Calu3 (cell line): Measurements from ENCODE around the gene IFIT1. TPM values are rescaled to one million over a fixed set of nuclear protein-coding genes. Genes with fewer than 3 reads are reported as not detected.

ENCODE experiments used
- BruUV-seq: library from RNA; stranded (reverse); fragments of 400-500 nt; replicated peaks from 2 replicates; lab custom pipeline; 2021; lab: Mats Ljungman, UMichigan
- CTCF ChIA-PET: fragments of 300-600 bp; sonication (Branson Sonifier 250); formaldehyde crosslinking; loops from one replicate; lab custom pipeline; 2022; ENCODE audit warnings: antibody characterized with exemption; lab: Charles Lee
- DNase-seq: peaks from one replicate; pipeline ENCODE4 v3.0.0; 2022
- H3K27ac Mint-ChIP-seq: one replicate; pipeline ENCODE4 v1.8.0; 2022; ENCODE audit warnings: mixed read lengths; ENCODE audit not compliant: unreplicated experiment
- H3K27me3 Mint-ChIP-seq: one replicate; pipeline ENCODE4 v1.8.0; 2022; ENCODE audit warnings: mixed read lengths; ENCODE audit not compliant: unreplicated experiment
- H3K36me3 Mint-ChIP-seq: one replicate; pipeline ENCODE4 v1.8.0; 2022; ENCODE audit warnings: mild to moderate bottlenecking, moderate library complexity, mixed read lengths; ENCODE audit not compliant: insufficient read depth, unreplicated experiment
- H3K4me1 Mint-ChIP-seq: one replicate; pipeline ENCODE4 v1.8.0; 2022; ENCODE audit warnings: mild to moderate bottlenecking, low read depth, mixed read lengths; ENCODE audit not compliant: unreplicated experiment
- H3K4me3 Mint-ChIP-seq: one replicate; pipeline ENCODE4 v1.8.0; 2022; ENCODE audit warnings: mild to moderate bottlenecking, low read depth, moderate library complexity, mixed read lengths; ENCODE audit not compliant: unreplicated experiment
- H3K9me3 Mint-ChIP-seq: one replicate; pipeline ENCODE4 v1.8.0; 2022; ENCODE audit warnings: low read depth, mixed read lengths; ENCODE audit not compliant: unreplicated experiment
- intact Hi-C: fragments of 100-400 bp; cut with micrococcal nuclease; formaldehyde crosslinking; loops from one replicate; pipeline ENCODE4 v1.10.0; 2022; ENCODE audit not compliant: unreplicated experiment
- total RNA-seq: library from RNA; stranded (reverse); gene quantifications from 2 replicates; pipeline ENCODE4 v1.2.3, GENCODE V29; 2022
- TF ChIP-seq, protein P1 (sequence below): fragments of 200-600 bp; IDR thresholded peaks from one replicate; pipeline ENCODE4 v1.8.0; 2022; ENCODE audit warnings: antibody characterized with exemption; ENCODE audit not compliant: unreplicated experiment

The IFIT1 gene
- total RNA-seq, 1 experiment from 2014 or later = 52.3 TPM

DNA sequence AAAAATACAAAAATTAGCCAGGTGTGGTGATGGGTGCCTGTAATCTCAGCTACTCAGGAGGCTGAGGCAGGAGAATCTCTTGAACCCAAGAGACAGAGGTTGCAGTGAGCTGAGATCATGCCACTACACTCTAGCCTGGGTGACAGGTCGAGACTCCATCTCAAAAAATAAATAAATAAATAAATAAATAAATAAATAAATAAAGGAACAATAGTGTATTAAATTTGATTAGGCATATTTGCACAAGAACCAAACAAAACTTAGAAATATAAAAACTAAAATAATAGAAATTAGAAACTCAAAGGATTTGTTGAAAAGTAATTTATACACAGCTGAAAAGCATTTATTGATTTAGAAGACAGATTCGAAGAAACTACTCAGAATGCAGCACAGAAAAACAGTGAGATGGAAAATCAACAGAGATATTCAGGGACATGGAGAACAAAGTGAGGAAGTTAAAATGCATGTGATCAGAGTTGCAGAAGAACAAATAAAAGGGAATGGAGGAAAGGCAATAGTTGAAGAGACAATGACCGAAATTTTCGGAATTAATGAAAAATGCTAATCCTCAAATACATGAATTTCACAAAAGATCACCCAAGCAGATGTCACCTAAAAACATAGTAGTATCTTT is 46.9 kb upstream of the IFIT1 start:
- Mint-ChIP-seq H3K27me3 (no peaks in the 10 kb centered on the region), H3K9me3 (no peaks in the 10 kb centered on the region), H3K36me3 (peaks cover 7% of the 10 kb centered on the region), H3K4me3 (no peak overlapping the region), H3K4me1 (peaks cover 46% of the 10 kb centered on the region), H3K27ac (no peak overlapping the region)
- no peak for DNase-seq
- intact Hi-C loops = no loop called here
- TF ChIP-seq, protein P1, sequence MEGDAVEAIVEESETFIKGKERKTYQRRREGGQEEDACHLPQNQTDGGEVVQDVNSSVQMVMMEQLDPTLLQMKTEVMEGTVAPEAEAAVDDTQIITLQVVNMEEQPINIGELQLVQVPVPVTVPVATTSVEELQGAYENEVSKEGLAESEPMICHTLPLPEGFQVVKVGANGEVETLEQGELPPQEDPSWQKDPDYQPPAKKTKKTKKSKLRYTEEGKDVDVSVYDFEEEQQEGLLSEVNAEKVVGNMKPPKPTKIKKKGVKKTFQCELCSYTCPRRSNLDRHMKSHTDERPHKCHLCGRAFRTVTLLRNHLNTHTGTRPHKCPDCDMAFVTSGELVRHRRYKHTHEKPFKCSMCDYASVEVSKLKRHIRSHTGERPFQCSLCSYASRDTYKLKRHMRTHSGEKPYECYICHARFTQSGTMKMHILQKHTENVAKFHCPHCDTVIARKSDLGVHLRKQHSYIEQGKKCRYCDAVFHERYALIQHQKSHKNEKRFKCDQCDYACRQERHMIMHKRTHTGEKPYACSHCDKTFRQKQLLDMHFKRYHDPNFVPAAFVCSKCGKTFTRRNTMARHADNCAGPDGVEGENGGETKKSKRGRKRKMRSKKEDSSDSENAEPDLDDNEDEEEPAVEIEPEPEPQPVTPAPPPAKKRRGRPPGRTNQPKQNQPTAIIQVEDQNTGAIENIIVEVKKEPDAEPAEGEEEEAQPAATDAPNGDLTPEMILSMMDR = no peak
- CTCF ChIA-PET = no interaction called here
- BruUV-seq = no TSS peak

DNA sequence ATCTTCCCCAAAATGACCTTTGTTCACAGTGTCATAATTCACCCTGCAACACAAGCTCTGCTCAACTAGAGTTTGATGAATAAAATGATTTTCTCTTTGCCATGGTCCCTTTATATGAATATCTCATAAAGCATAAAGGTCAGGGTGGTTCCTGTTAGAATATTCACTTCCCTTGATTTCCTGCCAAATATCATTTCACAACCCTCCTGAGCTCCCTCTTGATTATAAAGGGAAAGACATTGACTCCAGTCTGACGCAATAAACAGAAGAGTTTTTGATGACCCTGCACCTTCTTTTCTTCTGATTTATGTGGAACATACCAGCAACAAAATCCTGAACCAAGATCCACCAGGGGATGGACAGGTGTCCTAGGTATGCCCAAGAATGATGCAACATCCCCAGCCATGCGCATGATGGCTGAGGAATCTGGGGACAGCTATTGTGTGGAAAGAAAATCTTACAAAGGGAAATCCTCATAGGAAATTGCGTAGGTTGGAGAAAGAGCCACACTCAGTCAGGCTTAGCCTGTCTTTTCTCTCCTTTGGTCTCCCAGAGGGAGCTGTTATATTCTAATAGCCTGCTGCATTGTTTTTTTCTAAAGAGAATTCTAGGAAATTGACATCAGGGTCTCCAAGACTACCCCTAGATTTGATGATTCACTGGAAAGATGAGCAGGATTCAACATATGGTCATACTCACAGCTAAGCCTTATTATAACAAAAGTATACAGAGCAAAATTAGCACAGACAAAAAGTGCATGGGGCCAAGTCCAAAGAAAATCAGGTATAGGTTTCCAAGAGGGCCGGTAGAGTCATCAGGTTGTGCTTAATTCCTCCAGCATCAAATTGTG is 45.8 kb upstream of the IFIT1 start:
- no TSS peak for BruUV-seq

DNA sequence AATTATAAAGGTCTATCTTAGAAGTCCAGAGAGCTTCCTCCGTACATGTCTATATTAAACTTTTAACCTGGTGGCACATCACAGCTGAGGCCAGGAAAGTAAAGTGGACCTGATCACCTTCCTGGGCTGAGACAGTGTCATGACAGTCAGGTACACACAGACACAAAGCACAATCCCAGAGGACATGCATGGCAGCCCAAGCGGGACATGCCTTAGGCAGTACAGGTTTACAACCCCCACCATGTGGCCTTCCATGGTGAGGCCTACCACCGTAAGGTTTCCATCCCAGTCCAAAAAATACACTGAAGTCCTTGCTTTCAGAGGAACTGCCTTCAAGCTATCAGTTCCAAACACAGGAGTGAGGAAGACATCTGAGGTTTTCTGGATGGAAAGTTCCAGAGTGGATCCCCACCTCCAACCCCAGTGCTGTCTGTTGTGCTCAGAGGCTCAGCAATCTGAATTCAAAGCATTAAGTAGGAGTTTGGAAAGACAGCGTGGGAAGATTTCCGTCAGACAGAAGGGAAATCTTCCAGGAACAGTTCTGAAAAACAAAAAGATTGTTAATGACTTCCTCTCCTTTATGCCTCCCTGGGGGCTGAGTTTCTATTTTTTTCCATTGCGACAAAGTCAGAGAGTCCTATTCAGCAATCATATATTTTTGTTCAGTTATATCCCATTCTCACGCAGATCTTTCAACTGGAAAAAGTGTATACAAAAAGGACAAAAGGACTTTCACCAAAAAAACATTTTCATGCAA is 44.5 kb upstream of the IFIT1 start:
- peaks cover 64% of the 10 kb centered on the region for H3K4me1 Mint-ChIP-seq
- no peak overlapping the region for H3K27ac Mint-ChIP-seq
- CTCF ChIA-PET = no interaction called here
- intact Hi-C loops = no loop called here
- TF ChIP-seq, protein P1 = no peak
- no peak overlapping the region for H3K4me3 Mint-ChIP-seq
- no peaks in the 10 kb centered on the region for H3K27me3 Mint-ChIP-seq
- BruUV-seq = no TSS peak
- H3K9me3 Mint-ChIP-seq = no peaks in the 10 kb centered on the region
- H3K36me3 Mint-ChIP-seq = peaks cover 20% of the 10 kb centered on the region
- DNase-seq = no peak

More for the DNA sequence above, 45.8 kb upstream of the IFIT1 start:
- H3K36me3 Mint-ChIP-seq = peaks cover 9% of the 10 kb centered on the region
- CTCF ChIA-PET = interaction anchor here (1.0 kb wide), 1 partner anchor 15 kb away, joined by 3 read pairs; no protein-coding TSS in a partner anchor
- peaks cover 58% of the 10 kb centered on the region for H3K4me1 Mint-ChIP-seq
- intact Hi-C loops = no loop called here
- H3K9me3 Mint-ChIP-seq = no peaks in the 10 kb centered on the region
- no peaks in the 10 kb centered on the region for H3K27me3 Mint-ChIP-seq
- DNase-seq = no peak
- TF ChIP-seq, protein P1 = no peak
- H3K4me3 Mint-ChIP-seq = no peak overlapping the region
- peak overlapping the region; percentile 52 for H3K27ac Mint-ChIP-seq

DNA sequence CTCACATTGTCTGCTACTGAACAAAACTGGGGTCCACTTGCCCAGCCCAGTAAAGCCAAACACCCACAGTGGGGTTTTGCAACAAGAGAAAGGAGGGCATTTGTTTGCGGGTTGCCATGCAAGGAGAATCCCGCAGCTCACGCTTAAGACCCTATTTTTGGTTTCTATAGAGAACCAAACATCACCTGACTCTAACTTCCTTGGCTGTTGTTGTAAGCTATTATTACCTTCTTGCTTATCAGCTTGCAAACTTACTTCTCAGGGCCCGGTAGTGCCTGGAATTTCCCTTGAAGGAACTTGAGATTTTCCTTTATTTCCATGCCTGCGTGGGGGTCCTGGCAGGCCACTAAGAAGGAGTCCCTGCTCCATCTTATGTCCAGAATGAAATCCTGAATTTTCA is 43.9 kb upstream of the IFIT1 start:
- no peaks in the 10 kb centered on the region for H3K27me3 Mint-ChIP-seq
- no peak for DNase-seq
- intact Hi-C loops = no loop called here
- CTCF ChIA-PET = no interaction called here
- H3K4me3 Mint-ChIP-seq = no peak overlapping the region
- peaks cover 61% of the 10 kb centered on the region for H3K4me1 Mint-ChIP-seq
- H3K9me3 Mint-ChIP-seq = no peaks in the 10 kb centered on the region
- TF ChIP-seq, protein P1 = no peak
- H3K27ac Mint-ChIP-seq = no peak overlapping the region
- H3K36me3 Mint-ChIP-seq = peaks cover 20% of the 10 kb centered on the region
- BruUV-seq = no TSS peak
